Measurements from ENCODE around the gene ZER1.

GRCh38 chr9:128788445-128788844 lies 16.7 kb upstream of the ZER1 start:
- TF ChIP-seq CTCF (conservative IDR thresholded peaks at IDR 0.05; ENCODE audit: low read depth, low read length) (no peak), POLR2A (IDR thresholded peaks at IDR 0.05; ENCODE audit: low read depth, low read length) (no peak), RAD21 (IDR thresholded peaks at IDR 0.05; ENCODE audit: low read length) (no peak), MAZ (IDR thresholded peaks at IDR 0.05; ENCODE audit: borderline replicate concordance, low read depth, low read length) (no peak), CHD1 (IDR thresholded peaks at IDR 0.05; ENCODE audit: low read depth, low read length) (no peak), CEBPB (IDR thresholded peaks at IDR 0.05; ENCODE audit: low read depth, low read length) (no peak), FOS (IDR thresholded peaks at IDR 0.05; ENCODE audit: low read depth, low read length) (no peak), MXI1 (IDR thresholded peaks at IDR 0.05; ENCODE audit: borderline replicate concordance, low read depth, low read length) (no peak)
